HG03045 (cell line): ENCODE data around the gene BIRC2.
"Not testable (repeated sequence)": the region's sequence is repeated elsewhere in the genome, so short reads cannot be mapped to it uniquely, and the experiment has no call there.

ENCODE experiments used
- ATAC-seq: cut with Tn5 transposase; IDR thresholded peaks from one replicate; pipeline ENCODE4 v1.9.1; 2021; ENCODE audit warnings: mild to moderate bottlenecking, moderate library complexity; ENCODE audit not compliant: unreplicated experiment

Gene BIRC2

DNA sequence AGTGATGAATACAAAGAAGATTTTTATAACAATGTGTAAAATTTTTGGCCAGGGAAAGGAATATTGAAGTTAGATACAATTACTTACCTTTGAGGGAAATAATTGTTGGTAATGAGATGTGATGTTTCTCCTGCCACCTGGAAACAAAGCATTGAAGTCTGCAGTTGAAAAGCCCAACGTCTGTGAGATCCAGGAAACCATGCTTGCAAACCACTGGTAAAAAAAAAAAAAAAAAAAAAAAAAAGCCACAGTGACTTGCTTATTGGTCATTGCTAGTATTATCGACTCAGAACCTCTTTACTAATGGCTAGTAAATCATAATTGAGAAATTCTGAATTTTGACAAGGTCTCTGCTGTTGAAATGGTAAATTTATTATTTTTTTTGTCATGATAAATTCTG is 24.5 kb upstream of the BIRC2 start:
- no peak for ATAC-seq

DNA sequence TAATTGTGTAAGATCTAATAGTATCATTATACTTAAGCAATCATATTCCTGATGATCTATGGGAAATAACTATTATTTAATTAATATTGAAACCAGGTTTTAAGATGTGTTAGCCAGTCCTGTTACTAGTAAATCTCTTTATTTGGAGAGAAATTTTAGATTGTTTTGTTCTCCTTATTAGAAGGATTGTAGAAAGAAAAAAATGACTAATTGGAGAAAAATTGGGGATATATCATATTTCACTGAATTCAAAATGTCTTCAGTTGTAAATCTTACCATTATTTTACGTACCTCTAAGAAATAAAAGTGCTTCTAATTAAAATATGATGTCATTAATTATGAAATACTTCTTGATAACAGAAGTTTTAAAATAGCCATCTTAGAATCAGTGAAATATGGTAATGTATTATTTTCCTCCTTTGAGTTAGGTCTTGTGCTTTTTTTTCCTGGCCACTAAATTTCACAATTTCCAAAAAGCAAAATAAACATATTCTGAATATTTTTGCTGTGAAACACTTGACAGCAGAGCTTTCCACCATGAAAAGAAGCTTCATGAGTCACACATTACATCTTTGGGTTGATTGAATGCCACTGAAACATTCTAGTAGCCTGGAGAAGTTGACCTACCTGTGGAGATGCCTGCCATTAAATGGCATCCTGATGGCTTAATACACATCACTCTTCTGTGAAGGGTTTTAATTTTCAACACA is 23.3 kb upstream of the BIRC2 start:
- ATAC-seq: no peak

DNA sequence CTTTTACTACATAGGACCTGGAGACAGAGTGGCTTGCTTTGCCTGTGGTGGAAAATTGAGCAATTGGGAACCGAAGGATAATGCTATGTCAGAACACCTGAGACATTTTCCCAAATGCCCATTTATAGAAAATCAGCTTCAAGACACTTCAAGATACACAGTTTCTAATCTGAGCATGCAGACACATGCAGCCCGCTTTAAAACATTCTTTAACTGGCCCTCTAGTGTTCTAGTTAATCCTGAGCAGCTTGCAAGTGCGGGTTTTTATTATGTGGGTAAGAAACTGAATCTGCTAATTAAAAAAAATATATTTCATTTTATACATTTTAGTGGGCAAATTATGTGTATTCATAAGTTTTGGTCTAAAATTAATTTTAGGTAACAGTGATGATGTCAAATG is 21.9 kb upstream of the BIRC2 start:
- no peak for ATAC-seq

DNA sequence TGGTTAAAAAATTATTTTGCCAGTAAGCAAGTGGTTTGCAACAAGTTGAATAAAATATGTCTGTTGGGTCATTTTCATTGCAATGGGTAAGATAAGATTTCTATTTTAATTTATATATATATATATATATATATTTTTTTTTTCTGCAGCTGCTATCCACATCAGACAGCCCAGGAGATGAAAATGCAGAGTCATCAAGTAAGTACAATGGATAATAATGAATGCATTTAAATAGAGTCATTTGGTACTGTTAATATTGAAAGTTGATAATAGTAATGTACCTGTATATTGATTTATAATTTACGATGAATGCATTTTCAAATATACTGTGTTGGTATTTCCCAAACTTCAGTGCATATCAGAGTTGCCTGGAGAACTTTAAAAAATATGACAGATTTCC is 18.3 kb upstream of the BIRC2 start:
- no peak for ATAC-seq

DNA sequence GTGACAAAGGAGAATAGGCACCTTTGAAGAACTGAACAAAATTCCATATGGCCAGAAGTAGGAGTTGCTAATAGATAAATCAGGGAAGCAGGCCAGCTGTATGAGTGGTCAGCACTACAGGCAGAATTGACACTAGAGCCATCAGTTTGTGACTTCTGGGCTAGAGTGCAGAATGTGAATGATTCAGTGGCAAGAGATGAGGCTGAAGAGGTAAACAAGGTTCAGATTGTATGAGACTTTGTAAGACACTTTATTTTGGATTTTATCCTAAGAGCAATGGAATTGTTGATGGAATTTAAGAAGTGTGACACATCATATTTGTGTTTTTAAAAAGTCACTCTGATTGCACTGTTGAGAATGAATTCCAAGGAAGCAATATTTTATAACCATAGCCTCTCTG is 16.8 kb upstream of the BIRC2 start:
- no peak for ATAC-seq

DNA sequence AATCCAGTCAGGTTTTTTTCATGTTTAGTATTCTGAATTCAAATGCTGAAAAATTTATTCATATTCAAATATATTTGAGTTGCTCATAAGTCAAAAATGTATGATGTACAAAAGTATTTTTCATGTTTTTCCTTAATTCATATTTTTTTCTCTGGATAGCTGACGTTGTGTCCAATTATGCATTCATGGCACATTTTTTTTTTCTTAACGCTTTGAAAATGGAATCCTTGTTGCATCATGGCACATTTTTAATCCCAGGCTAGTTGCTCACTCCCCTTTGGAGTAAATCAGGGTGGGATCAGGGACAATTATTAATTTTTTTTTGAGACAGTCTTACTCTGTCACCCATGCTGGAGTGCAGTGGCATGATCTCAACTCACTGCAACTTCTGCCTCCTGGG is 15.7 kb upstream of the BIRC2 start:
- ATAC-seq: no peak

DNA sequence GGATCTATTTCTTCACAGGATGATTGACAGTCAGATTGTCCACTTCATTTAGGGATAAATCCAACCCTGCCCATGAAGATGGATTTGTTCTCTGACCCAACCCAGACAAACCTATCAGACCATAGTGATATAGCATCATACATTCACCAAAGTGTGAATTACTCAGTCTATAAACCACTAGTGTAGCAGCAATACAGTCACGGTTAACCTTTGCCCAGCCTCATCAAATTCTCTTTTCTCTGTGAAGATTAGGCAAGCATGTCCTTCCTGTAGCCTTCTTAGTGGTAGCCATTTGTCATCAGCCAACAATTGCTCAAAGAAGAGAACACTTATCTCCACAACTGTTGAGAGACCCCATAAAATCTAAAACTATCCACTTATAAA is 14.4 kb upstream of the BIRC2 start:
- no peak for ATAC-seq

DNA sequence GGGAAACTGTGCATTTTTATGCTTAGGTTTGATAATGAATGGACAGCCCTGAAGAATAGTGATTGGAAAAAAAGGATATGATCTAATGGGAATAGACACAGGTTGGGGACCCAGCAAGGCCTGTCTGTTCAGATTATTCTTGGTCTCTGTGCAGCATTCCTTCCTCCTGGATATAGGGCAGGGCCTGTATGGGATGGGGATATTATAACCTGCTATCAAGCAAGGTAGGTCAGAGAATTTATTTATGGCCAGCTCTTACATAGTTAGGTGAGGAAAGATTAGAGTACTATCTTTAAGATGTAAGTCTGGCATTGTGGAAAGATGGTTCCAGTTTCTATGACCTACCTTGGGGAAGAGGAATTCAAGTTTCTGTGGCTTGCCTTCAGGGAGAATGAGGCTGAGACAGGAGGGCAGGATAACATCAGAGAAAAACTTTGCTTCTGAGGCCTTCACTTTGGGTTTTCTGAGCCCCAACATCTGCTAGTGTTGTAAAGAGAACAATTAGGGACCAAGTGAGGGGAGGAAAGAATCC is 8.5 kb upstream of the BIRC2 start:
- no peak for ATAC-seq

DNA sequence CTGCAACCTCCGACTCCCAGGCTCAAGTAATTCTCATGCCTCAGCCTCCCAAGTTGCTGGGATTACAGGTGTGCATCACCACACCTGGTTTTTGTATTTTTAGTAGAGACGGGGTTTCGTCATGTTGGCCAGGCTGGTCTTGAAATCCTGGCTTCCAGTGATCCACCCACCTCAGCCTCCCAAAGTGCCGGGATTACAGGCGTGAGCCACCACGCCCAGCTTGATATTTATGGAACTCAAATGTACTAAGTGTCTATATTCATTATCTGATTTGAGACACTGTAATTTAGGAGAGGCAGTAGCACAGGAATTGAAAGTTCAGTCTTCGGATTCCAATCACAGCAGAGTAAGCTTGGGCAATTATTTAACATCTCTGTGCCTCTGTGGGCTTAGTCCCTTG is 5.7 kb upstream of the BIRC2 start:
- ATAC-seq: not testable (repeated sequence)

DNA sequence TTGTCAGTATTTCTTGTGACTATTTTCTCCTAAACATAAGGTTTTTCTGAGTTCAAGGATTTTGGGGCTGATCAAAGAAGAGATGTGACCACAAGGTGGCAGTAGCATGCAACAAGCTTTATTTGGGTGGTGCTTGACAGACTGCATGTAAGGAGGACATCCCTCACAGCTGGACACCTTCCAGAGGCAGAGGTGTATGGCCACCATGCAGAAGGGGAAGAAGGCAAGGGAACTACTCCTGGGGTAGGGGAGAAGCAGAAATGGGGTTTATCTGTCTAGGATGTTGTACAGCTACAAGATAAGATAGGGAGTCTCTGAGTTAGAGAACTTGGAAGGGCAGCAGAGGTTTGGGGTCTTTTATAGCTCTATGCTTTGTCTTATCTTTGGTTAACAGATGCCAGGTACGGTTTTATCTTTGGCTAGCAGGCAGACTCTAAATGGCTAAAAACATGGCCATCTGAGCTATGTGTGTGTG is 5.1 kb upstream of the BIRC2 start:
- peak; percentile 32 for ATAC-seq

DNA sequence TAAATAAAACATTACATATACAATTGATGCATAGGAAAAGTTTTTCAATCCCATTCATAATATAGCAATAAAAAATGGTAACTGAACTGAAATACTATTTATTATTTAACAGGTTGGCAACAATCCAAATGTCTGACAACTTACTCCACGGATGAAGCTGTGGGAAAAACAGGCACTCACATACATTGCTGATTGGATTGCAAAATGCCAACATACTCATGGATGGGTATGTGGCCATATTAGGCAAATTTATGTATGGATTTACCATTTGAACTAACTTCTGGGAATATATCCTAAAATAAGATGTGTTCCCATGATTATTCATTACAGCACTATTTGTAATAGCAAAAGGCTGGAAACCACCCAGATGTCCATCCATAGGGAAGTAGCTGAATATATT is 3.2 kb upstream of the BIRC2 start:
- ATAC-seq: no peak

DNA sequence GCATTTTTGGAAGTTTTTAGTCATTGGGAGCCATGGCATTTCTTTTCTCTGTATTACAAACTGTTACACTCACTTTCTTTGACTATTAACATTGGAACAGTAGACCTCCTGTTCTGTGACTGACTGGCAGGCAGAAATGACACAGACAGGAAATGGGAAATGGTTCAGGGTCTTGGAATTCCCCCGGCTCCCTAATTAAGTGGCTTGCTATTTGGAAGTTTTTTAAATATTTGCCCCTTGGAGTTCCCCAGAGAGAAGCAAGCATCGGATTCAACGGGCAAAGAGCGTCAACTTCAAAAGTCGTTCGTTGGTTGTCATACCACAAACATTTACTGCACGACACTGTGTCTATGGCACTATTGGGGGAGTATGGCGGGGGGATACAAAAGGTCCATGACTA is 1.1 kb upstream of the BIRC2 start:
- no peak for ATAC-seq

DNA sequence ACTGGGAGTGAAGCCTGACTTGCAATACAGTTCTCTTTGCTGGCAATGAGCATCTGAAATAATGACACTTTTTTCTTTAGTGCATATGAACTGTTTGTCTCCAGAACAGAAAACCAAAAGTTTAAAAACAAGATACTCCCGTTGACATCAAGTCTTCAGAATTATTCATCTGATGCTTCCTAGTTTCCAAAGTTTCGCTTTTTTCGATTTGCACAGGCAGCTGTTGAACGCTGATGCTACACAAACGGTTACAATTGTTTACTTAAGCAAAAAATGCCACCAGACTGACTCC is 612 bp upstream of the BIRC2 start:
- no peak for ATAC-seq

DNA sequence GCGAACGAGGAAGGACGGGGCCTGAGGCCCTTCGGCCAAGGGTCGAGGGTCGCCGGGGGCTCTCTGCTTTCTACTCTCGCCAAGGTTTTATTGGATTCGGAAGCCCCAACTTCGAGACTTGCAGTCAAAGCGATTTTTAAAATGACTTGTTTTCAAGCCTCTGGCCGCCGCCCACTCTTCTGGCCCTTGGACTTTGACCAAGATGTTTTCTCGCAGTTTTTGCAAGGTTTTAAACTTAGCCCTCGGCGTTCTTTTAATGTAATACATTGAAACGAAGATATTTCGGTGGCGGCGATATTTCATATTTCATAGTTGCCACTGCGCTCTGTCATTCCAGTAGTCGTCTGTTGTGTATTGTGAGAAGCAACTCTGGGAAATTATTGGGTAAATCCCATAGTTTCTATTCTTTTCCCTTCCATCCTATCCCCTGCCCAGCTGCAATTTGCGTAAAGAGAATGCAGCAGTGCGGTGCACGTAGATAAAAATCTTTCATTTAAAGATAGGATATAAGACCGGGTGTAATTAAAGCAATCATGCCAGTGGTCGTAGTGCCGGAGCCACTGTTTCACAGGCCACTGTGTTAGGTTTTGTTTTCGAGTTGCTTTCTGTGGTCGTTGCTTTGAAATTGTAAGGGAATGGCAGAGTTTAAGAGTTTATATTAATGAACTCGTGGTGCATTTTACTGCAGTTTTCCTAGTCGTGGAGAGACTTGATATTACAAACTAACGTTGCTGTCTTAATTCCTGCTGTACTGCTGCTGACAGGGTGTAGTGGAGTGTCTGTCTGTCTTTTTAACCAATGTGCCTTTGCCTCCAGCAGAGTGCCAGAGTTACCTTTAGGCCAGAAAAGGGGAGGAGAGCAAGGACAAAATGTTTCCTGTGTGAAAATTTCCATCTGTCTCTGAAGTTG is 702 bp downstream of the BIRC2 start:
- ATAC-seq: peak; percentile 3

DNA sequence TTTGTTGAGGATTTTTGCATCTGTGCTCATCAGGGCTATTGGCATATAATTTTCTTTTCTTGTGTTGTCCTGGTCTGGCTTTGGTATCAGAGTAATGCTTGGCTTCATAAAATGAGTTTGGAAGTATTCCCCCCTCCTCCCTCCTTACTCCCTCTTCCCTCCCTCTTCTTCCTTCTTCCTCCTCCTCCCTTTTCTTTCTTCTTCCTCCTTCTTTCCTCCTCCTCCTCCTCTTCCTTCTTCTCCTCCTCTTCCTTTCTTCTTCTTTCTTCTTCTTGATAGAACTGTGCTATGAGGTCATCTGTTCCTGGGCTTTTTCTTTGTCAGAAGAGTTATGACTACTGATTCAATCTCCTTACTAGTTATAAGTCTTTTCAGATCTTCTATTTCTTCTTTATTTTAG is 10.1 kb downstream of the BIRC2 start:
- ATAC-seq: no peak

DNA sequence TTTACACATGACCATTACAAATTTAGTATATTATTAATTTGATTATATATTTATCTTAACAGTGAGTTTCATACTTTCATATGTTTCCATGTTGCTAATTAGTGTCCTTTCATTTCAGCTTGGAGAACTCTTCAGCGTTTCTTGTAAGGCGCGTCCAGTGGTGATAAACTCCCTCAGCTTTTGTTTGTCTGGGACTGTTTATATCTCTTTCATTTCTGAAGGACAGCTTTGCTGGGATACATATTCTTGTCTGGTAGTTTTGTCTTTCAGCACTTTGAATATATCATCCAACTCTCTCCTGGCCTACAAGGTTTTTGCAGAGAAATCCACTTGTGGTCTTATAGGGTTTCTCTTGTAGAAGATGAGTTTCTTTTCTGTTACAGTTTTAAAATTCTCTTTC is 12.4 kb downstream of the BIRC2 start:
- no peak for ATAC-seq

DNA sequence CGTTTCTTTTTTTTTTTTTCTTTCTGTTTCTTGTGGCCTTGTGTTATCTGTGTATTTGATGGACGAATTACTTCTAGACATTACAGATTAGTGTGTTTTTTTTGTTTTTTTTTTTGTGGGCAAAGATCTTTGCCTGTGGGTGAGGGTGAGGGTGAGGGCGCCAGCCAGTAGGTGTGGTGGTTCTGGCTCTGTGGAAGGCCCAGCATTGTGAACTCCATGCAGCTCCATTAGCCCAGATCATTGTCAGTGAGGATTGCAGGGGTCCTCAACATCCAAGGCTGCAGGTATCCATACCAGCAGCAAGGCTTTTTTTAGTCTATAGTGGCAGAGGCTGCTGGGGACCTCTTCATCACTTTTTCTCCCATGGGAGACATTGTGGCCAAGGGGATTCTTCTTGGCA is 13.7 kb downstream of the BIRC2 start:
- ATAC-seq: no peak

DNA sequence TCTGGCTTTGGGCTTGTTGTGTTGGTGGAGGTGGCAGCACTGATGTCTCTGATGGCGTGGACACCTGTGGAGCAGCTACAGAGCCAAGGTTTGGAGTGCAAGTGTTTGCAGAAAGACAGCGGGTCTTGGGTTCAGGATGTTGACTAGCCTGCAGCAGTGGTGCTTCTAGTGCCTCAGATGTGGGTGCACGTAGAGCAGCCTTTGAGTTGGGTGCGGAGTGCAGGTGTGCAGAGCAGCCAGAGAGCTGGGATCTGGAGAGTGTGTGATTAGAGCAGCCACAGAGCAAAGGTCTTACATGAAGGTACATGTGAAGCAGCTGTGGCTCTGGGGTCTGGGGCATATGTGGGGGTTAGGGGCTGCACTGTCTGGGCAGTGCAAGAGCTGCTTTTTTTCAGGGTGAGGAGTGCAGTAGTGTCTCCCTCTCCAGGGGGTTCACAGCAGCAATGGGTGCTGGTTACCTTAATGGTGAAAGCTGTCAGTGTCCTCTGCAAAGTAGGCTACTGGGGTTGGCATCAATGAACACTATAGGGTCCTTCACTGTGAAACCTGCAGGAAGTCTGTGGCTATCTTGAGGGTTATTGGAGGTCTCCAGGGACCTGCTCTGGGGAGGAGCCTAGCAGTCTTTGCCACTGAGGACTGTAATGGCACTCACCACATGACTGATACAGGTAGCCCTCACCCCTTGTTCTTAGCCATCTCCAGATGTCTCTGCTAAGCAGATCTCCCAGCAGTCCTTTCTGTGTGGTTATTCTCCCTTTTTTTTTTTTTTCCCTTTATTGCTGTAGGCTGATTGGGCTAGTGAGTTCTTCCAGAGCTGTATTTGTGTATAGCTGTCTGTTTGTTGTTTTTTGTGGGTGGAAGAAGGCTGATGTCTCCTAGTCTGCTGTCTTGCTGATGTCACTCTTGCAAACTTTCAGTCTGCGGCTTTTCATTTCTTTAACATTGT is 14.3 kb downstream of the BIRC2 start:
- ATAC-seq: peak; percentile 55

DNA sequence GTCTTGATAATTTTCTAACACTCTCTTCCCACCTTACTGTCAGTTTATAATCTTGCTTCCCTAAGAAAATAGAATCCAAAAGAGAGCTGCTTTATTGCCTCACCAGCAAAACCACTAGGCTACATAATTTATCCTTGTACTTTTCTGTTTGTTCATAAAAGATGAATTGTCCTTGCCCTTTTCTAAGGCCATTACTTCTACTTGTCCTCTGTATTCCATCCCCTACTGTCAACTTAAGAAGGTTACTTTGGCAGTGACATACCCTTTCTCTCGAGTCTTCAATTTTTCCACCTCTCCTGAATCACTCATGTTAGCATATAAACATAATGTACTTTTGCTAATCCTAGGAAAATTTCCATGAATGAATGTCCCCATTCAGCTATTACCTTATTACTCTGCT is 18.0 kb downstream of the BIRC2 start:
- no peak for ATAC-seq

DNA sequence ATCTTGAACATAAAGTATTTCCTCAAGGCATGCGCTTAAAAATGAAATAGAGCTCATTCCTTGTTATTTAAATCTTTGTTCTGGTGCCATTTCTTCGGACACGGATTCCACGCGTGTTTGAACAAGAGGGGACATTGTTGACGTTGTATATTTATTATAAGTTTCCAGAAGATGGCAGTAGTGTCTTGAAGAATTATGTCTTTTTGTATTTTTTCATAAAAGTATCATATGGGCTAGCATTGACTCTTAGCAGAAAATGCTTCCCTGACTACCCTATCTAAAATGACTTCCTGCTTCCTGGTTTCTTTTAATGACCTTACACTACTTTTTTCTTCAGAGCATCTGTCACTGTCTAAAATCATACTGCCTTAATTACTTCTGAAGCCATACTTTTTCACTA is 20.4 kb downstream of the BIRC2 start:
- ATAC-seq: no peak

DNA sequence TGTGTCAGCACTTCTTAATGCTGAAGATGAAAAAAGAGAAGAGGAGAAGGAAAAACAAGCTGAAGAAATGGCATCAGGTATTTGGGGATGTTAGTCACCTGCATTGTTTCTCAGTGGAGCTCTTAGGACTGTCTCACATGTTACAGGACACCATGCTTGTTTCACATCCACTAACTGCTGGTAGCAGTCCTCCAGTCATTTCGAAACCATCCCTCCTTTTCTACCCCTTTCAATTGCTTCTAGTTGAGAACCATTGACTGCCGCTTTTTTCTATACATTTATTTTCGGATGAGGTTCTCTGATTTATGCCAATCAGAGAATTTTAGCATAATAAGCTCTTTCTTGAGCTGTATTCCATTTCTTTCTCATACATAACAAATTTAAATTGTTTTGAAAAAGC is 21.5 kb downstream of the BIRC2 start:
- peak; percentile 100 for ATAC-seq
